K562 (cell line): ENCODE measurements around the gene ABHD12.

Experiments used
- GABPA ChIP-seq: fragments of 200-800 bp; sonication (Bioruptor generic); conservative IDR thresholded peaks from 2 replicates; pipeline ENCODE4 v1.6.1; 2016; ENCODE audit warnings: low read depth, missing genetic modification characterization, missing compliant biosample characterization
- RBM39 ChIP-seq: fragments of 200-400 bp; formaldehyde crosslinking; optimal IDR thresholded peaks from 2 replicates; pipeline ENCODE3; 2018; ENCODE audit warnings: low read depth, low read length
- SP1 ChIP-seq: sonication (generic); formaldehyde crosslinking; IDR thresholded peaks from 2 replicates; pipeline ENCODE4 v1.8.1; 2022; ENCODE audit warnings: mild to moderate bottlenecking, missing genetic modification reagents
- TEAD2 ChIP-seq: fragments of 450-650 bp; IDR thresholded peaks from 2 replicates; pipeline ENCODE4 v1.6.1; 2016; ENCODE audit warnings: missing genetic modification characterization, control low read depth, missing compliant biosample characterization
- TF ChIP-seq, protein P1 (sequence below), 3 experiments: IDR thresholded peaks in 2 of 3; conservative IDR thresholded peaks in 1 of 3; 2 replicates each; pipeline ENCODE4 v1.5.1; 2011 to 2012; ENCODE audit warnings: low read length in 3 of 3, mild to moderate bottlenecking in 3 of 3, control low read depth in 2 of 3, improper control_type of control experiment in 1 of 3, inconsistent platforms in 1 of 3, low read depth in 1 of 3, mixed read lengths in 1 of 3, moderate library complexity in 1 of 3; ENCODE audit not compliant: insufficient read depth in 2 of 3
- TF ChIP-seq, protein P2 (sequence below): sonication (generic); formaldehyde crosslinking; IDR thresholded peaks from 2 replicates; pipeline ENCODE4 v1.8.1; 2023; ENCODE audit warnings: missing genetic modification reagents, mild to moderate bottlenecking, borderline replicate concordance

DNA sequence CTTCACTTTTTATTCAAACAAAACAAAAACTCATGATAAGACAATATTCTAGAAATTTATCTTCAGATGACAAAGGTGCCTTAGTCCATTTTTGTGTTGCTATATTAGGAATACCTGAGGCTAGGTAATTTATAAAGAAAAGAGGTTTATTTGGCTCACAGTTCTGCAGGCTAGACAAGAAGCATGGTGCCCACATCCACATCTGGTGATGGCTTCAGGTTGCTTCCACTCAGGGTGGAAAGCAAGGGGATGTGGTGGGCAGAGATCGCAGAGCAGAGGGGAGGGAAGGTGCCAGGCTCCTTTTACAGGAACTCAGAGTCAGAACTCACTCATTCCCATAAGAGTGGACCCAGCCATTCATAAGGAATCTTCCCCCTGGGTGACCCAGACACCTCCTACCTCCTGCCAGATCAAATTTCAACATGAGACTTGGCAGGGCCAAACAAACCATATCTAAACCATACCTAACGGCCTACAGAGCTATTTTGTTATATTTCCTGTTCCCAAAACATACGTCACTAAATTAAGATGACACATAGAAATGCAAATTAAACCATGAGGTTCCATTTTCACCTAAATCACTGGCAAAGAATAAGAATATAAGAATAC, 26.4 kb downstream of the ABHD12 start:
- TF ChIP-seq, protein P1, sequence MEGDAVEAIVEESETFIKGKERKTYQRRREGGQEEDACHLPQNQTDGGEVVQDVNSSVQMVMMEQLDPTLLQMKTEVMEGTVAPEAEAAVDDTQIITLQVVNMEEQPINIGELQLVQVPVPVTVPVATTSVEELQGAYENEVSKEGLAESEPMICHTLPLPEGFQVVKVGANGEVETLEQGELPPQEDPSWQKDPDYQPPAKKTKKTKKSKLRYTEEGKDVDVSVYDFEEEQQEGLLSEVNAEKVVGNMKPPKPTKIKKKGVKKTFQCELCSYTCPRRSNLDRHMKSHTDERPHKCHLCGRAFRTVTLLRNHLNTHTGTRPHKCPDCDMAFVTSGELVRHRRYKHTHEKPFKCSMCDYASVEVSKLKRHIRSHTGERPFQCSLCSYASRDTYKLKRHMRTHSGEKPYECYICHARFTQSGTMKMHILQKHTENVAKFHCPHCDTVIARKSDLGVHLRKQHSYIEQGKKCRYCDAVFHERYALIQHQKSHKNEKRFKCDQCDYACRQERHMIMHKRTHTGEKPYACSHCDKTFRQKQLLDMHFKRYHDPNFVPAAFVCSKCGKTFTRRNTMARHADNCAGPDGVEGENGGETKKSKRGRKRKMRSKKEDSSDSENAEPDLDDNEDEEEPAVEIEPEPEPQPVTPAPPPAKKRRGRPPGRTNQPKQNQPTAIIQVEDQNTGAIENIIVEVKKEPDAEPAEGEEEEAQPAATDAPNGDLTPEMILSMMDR (IDR thresholded peaks at IDR 0.05 in 2 of 3, conservative IDR thresholded peaks at IDR 0.05 in 1 of 3; ENCODE audit: insufficient read depth in 2 of 3, low read depth in 1 of 3, low read length in 3 of 3), result no peak
- TF ChIP-seq RBM39, result no peak
- no peak for TF ChIP-seq SP1 (CRISPR knock-in tag)
- no peak for TF ChIP-seq GABPA (tag)
- TF ChIP-seq, protein P2, sequence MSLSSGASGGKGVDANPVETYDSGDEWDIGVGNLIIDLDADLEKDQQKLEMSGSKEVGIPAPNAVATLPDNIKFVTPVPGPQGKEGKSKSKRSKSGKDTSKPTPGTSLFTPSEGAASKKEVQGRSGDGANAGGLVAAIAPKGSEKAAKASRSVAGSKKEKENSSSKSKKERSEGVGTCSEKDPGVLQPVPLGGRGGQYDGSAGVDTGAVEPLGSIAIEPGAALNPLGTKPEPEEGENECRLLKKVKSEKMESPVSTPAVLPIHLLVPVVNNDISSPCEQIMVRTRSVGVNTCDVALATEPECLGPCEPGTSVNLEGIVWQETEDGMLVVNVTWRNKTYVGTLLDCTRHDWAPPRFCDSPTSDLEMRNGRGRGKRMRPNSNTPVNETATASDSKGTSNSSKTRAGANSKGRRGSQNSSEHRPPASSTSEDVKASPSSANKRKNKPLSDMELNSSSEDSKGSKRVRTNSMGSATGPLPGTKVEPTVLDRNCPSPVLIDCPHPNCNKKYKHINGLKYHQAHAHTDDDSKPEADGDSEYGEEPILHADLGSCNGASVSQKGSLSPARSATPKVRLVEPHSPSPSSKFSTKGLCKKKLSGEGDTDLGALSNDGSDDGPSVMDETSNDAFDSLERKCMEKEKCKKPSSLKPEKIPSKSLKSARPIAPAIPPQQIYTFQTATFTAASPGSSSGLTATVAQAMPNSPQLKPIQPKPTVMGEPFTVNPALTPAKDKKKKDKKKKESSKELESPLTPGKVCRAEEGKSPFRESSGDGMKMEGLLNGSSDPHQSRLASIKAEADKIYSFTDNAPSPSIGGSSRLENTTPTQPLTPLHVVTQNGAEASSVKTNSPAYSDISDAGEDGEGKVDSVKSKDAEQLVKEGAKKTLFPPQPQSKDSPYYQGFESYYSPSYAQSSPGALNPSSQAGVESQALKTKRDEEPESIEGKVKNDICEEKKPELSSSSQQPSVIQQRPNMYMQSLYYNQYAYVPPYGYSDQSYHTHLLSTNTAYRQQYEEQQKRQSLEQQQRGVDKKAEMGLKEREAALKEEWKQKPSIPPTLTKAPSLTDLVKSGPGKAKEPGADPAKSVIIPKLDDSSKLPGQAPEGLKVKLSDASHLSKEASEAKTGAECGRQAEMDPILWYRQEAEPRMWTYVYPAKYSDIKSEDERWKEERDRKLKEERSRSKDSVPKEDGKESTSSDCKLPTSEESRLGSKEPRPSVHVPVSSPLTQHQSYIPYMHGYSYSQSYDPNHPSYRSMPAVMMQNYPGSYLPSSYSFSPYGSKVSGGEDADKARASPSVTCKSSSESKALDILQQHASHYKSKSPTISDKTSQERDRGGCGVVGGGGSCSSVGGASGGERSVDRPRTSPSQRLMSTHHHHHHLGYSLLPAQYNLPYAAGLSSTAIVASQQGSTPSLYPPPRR, result no peak
- no peak for TF ChIP-seq TEAD2
